Measurements from ENCODE around the gene PLXNA4.

Gene PLXNA4

GRCh38 chr7:132492823-132493445, 83.3 kb downstream of the PLXNA4 start:
- TF ChIP-seq, protein P1, sequence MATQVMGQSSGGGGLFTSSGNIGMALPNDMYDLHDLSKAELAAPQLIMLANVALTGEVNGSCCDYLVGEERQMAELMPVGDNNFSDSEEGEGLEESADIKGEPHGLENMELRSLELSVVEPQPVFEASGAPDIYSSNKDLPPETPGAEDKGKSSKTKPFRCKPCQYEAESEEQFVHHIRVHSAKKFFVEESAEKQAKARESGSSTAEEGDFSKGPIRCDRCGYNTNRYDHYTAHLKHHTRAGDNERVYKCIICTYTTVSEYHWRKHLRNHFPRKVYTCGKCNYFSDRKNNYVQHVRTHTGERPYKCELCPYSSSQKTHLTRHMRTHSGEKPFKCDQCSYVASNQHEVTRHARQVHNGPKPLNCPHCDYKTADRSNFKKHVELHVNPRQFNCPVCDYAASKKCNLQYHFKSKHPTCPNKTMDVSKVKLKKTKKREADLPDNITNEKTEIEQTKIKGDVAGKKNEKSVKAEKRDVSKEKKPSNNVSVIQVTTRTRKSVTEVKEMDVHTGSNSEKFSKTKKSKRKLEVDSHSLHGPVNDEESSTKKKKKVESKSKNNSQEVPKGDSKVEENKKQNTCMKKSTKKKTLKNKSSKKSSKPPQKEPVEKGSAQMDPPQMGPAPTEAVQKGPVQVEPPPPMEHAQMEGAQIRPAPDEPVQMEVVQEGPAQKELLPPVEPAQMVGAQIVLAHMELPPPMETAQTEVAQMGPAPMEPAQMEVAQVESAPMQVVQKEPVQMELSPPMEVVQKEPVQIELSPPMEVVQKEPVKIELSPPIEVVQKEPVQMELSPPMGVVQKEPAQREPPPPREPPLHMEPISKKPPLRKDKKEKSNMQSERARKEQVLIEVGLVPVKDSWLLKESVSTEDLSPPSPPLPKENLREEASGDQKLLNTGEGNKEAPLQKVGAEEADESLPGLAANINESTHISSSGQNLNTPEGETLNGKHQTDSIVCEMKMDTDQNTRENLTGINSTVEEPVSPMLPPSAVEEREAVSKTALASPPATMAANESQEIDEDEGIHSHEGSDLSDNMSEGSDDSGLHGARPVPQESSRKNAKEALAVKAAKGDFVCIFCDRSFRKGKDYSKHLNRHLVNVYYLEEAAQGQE (IDR thresholded peaks at IDR 0.05; ENCODE audit: insufficient read depth in 1 of 2, low read depth in 2 of 2, low read length in 2 of 2), result no peak
- TF ChIP-seq POLR2AphosphoS5 (IDR thresholded peaks at IDR 0.05; ENCODE audit: low read depth, low read length) (no peak), FOXP2 (optimal IDR thresholded peaks at IDR 0.05; ENCODE audit: borderline replicate concordance, extremely low read depth, extremely low read length, insufficient read depth) (no peak), SIN3A (IDR thresholded peaks at IDR 0.05; ENCODE audit: borderline replicate concordance, insufficient read depth, low read length) (no peak), TAF1 (IDR thresholded peaks at IDR 0.05; ENCODE audit: borderline replicate concordance, insufficient read depth, low read length) (no peak)

DNA sequence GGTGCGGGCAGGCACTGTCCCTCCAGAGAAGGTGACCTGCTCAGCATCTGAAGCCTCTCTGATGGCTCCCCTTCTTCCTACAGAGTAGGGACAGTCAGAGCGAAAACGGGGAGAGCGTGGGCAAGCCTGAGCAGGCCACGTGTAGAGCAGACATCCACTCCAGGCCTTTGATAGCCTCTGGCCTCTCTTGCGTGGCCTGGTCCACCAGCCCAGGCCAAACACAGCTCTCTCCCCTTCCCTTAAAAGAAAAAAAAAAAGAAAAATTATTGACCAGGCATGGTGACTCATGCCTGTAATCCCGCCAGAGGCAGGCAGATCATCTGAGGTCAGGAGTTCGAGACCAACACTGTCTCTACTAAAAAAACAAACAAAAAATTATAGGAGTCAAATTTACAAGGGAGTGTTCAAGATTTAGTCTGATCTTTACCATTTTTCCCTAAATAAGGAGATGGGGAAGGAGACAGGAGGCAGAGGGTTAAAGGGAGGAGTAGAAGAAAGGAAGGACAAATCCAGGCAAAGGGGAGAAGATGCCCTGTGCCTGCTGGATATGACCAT, 84.8 kb downstream of the PLXNA4 start:
- TF ChIP-seq, protein P1 (IDR thresholded peaks at IDR 0.05; ENCODE audit: insufficient read depth in 1 of 2, low read depth in 2 of 2, low read length in 2 of 2), result no peak
- TF ChIP-seq TAF1 (IDR thresholded peaks at IDR 0.05; ENCODE audit: borderline replicate concordance, insufficient read depth, low read length) (no peak), POLR2AphosphoS5 (IDR thresholded peaks at IDR 0.05; ENCODE audit: low read depth, low read length) (no peak), SIN3A (IDR thresholded peaks at IDR 0.05; ENCODE audit: borderline replicate concordance, insufficient read depth, low read length) (no peak), FOXP2 (optimal IDR thresholded peaks at IDR 0.05; ENCODE audit: borderline replicate concordance, extremely low read depth, extremely low read length, insufficient read depth) (no peak)

GRCh38 chr7:132490474-132490873, 85.8 kb downstream of the PLXNA4 start:
- TF ChIP-seq FOXP2 (optimal IDR thresholded peaks at IDR 0.05; ENCODE audit: borderline replicate concordance, extremely low read depth, extremely low read length, insufficient read depth), result no peak
- no peak for TF ChIP-seq TAF1 (IDR thresholded peaks at IDR 0.05; ENCODE audit: borderline replicate concordance, insufficient read depth, low read length)
- no peak for TF ChIP-seq POLR2AphosphoS5 (IDR thresholded peaks at IDR 0.05; ENCODE audit: low read depth, low read length)

DNA sequence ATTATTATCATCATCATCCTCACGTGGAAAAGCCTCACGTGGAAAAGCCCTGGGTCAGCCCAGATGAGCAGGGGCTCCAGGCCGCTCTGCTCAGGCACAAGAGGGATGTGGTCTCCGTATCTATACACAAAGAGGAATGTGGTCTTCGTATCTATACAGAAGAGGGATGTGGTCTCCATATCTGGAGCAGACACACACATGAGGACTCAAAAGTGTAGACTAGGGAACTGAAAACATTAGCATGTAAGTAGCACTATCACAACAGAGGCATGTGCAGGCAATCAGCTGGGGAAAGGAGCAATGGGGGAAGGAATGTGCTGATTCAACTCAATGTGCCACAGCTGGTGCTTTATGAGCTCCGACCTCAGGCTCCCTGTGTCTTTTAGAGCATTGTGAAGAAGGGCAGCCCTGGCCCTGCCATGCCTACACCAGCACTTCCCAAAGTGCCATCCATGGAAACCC, 86.5 kb downstream of the PLXNA4 start:
- TF ChIP-seq SIN3A (IDR thresholded peaks at IDR 0.05; ENCODE audit: borderline replicate concordance, insufficient read depth, low read length), result no peak
- no peak for TF ChIP-seq FOXP2 (optimal IDR thresholded peaks at IDR 0.05; ENCODE audit: borderline replicate concordance, extremely low read depth, extremely low read length, insufficient read depth)
- TF ChIP-seq, protein P1 (IDR thresholded peaks at IDR 0.05; ENCODE audit: insufficient read depth in 1 of 2, low read depth in 2 of 2, low read length in 2 of 2), result no peak
- TF ChIP-seq TAF1 (IDR thresholded peaks at IDR 0.05; ENCODE audit: borderline replicate concordance, insufficient read depth, low read length), result no peak
- TF ChIP-seq POLR2AphosphoS5 (IDR thresholded peaks at IDR 0.05; ENCODE audit: low read depth, low read length), result no peak

GRCh38 chr7:132488634-132489302, 87.5 kb downstream of the PLXNA4 start:
- TF ChIP-seq SIN3A (IDR thresholded peaks at IDR 0.05; ENCODE audit: borderline replicate concordance, insufficient read depth, low read length), result no peak

- TF ChIP-seq, protein P1 (IDR thresholded peaks at IDR 0.05; ENCODE audit: insufficient read depth in 1 of 2, low read depth in 2 of 2, low read length in 2 of 2), result no peak
- TF ChIP-seq SIN3A (IDR thresholded peaks at IDR 0.05; ENCODE audit: borderline replicate concordance, insufficient read depth, low read length) (no peak), POLR2AphosphoS5 (IDR thresholded peaks at IDR 0.05; ENCODE audit: low read depth, low read length) (no peak), TAF1 (IDR thresholded peaks at IDR 0.05; ENCODE audit: borderline replicate concordance, insufficient read depth, low read length) (no peak), FOXP2 (optimal IDR thresholded peaks at IDR 0.05; ENCODE audit: borderline replicate concordance, extremely low read depth, extremely low read length, insufficient read depth) (no peak)
These were observed 90.0 kb downstream of the PLXNA4 start for GRCh38 chr7:132486274-132486610.
